ENCODE measurements around the gene TUBGCP2.
A peak's percentile ranks its signal among the peaks of the same experiment; 100 is the strongest.

Gene TUBGCP2

GRCh38 chr10:133299738-133300137 lies 8.9 kb downstream of the TUBGCP2 start:
- no peak for DNase-seq

- DNase-seq: no peak
Observed at GRCh38 chr10:133299224-133299623, 9.4 kb downstream of the TUBGCP2 start.

- DNase-seq: no peak
Observed at GRCh38 chr10:133298466-133298865, 10.2 kb downstream of the TUBGCP2 start.

- DNase-seq: no peak
Observed at GRCh38 chr10:133297504-133297903, 11.2 kb downstream of the TUBGCP2 start.

GRCh38 chr10:133295426-133296320 lies 13.0 kb downstream of the TUBGCP2 start:
- DNase-seq: no peak

- no peak for DNase-seq
Observed at GRCh38 chr10:133294189-133294588, 14.5 kb downstream of the TUBGCP2 start.

- DNase-seq: no peak
Observed at GRCh38 chr10:133293810-133294119, 14.9 kb downstream of the TUBGCP2 start.

- DNase-seq: no peak
Observed at GRCh38 chr10:133292919-133293809, 15.5 kb downstream of the TUBGCP2 start.

GRCh38 chr10:133289761-133290160 lies 18.9 kb downstream of the TUBGCP2 start:
- DNase-seq: no peak

GRCh38 chr10:133287832-133288500 lies 20.7 kb downstream of the TUBGCP2 start:
- no peak for DNase-seq

GRCh38 chr10:133286366-133286765 lies 22.3 kb downstream of the TUBGCP2 start:
- no peak for DNase-seq

- no peak for DNase-seq
Observed at GRCh38 chr10:133285217-133285616, 23.5 kb downstream of the TUBGCP2 start.

GRCh38 chr10:133283931-133284330 lies 24.7 kb downstream of the TUBGCP2 start:
- no peak for DNase-seq

GRCh38 chr10:133282846-133283390 lies 25.8 kb downstream of the TUBGCP2 start:
- DNase-seq: no peak

- no peak for DNase-seq
Observed at GRCh38 chr10:133281628-133282372, 26.9 kb downstream of the TUBGCP2 start.

- no peak for DNase-seq
Observed at GRCh38 chr10:133281084-133281483, 27.6 kb downstream of the TUBGCP2 start.

- DNase-seq: no peak
Observed at GRCh38 chr10:133280391-133281059, 28.1 kb downstream of the TUBGCP2 start.

- no peak for DNase-seq
Observed at GRCh38 chr10:133279326-133280226, 29.1 kb downstream of the TUBGCP2 start.

GRCh38 chr10:133278577-133279265 lies 30.0 kb downstream of the TUBGCP2 start:
- peak; percentile 10 for DNase-seq

GRCh38 chr10:133277993-133278576 lies 30.6 kb downstream of the TUBGCP2 start:
- DNase-seq: no peak
